BE2C (cell line): Measurements from ENCODE around the gene NRP2.

Experiments used
- DNase-seq: peaks from one replicate; pipeline ENCODE4 v3.0.0-alpha.2; 2020
- H3K27me3 ChIP-seq: fragments of 250-450 bp; sonication (Bioruptor Pico); 2 replicates; pipeline ENCODE4 v1.5.1; 2020; ENCODE audit warnings: mild to moderate bottlenecking
- H3K36me3 ChIP-seq: fragments of 250-450 bp; sonication (Bioruptor Pico); 2 replicates; pipeline ENCODE4 v1.5.1; 2020; ENCODE audit warnings: mild to moderate bottlenecking
- H3K4me1 ChIP-seq: fragments of 250-450 bp; sonication (Bioruptor Pico); 2 replicates; pipeline ENCODE4 v1.5.1; 2020
- H3K4me3 ChIP-seq: 2 replicates; pipeline ENCODE4 v1.5.1; 2011; ENCODE audit warnings: low read depth, low read length
- H3K9me3 ChIP-seq: fragments of 250-450 bp; sonication (Bioruptor Pico); 2 replicates; pipeline ENCODE4 v1.5.1; 2020
- TF ChIP-seq, protein P1 (sequence below): IDR thresholded peaks from 2 replicates; pipeline ENCODE4 v1.5.1; 2012; ENCODE audit warnings: mild to moderate bottlenecking, low read depth, low read length

NRP2 gene

DNA sequence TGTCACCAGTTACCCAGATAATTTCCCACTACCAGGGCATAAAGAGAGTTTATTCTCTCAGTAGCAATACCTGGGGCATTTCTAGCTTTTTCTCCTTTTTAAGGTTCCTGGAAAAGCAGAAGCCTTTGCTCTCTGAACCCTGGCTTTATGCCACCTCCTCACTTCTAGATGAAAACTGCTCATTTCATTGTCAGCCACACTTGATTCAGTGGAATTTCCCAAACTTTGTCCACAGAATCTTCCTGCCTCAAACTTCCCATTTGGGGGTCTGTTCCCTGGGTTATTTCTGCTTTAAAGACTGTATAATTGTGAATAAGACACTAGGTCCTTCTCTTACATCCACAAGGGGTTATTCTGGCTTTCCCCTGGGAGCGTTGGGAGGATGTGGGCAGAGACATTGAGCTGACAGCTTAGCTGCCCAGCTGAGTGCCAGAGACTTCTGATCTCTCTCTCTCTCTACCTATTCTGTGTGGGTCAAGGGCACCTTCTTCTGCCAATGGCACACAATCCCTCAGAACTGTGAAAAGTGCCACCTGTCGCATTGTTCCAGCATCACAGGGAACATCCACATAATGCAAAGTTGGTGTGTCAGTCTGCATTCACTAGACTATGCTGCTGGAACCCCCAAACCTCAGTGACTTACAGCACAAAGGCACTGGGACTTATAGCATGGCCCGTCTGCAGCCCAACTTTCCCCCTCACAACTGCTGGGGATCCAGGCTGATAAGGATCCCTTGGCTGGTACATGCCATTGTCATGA lies 19.9 kb upstream of the NRP2 start:
- H3K27me3 ChIP-seq = no peaks in the 10 kb centered on the region
- H3K4me3 ChIP-seq = no peak overlapping the region
- H3K4me1 ChIP-seq = peaks cover 9% of the 10 kb centered on the region
- TF ChIP-seq, protein P1, sequence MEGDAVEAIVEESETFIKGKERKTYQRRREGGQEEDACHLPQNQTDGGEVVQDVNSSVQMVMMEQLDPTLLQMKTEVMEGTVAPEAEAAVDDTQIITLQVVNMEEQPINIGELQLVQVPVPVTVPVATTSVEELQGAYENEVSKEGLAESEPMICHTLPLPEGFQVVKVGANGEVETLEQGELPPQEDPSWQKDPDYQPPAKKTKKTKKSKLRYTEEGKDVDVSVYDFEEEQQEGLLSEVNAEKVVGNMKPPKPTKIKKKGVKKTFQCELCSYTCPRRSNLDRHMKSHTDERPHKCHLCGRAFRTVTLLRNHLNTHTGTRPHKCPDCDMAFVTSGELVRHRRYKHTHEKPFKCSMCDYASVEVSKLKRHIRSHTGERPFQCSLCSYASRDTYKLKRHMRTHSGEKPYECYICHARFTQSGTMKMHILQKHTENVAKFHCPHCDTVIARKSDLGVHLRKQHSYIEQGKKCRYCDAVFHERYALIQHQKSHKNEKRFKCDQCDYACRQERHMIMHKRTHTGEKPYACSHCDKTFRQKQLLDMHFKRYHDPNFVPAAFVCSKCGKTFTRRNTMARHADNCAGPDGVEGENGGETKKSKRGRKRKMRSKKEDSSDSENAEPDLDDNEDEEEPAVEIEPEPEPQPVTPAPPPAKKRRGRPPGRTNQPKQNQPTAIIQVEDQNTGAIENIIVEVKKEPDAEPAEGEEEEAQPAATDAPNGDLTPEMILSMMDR = no peak
- no peaks in the 10 kb centered on the region for H3K36me3 ChIP-seq
- H3K9me3 ChIP-seq = no peaks in the 10 kb centered on the region
- no peak for DNase-seq

DNA sequence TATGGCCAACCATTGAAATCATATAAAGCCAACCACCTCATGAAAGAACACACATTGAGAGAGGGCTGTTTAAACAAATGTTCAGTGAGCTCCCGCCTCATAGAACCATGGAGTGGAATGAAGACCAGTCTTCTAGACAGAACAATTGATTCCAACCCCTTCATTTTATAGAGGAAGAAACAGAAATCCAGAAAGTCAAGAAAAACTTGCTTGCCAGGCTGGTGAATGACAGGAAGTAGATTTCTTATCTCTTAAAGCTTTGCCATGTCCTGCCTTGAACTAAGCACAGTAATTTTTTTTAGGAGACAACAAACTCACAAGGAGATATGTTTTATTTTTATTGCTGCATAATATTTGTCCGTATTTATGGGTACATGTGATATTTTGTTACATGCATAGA lies 16.5 kb upstream of the NRP2 start:
- no peak for DNase-seq
- Histone ChIP-seq H3K36me3 (no peaks in the 10 kb centered on the region), H3K27me3 (no peaks in the 10 kb centered on the region), H3K4me3 (no peak overlapping the region), H3K9me3 (no peaks in the 10 kb centered on the region), H3K4me1 (peaks cover under 1% of the 10 kb centered on the region)
- TF ChIP-seq, protein P1 = no peak

DNA sequence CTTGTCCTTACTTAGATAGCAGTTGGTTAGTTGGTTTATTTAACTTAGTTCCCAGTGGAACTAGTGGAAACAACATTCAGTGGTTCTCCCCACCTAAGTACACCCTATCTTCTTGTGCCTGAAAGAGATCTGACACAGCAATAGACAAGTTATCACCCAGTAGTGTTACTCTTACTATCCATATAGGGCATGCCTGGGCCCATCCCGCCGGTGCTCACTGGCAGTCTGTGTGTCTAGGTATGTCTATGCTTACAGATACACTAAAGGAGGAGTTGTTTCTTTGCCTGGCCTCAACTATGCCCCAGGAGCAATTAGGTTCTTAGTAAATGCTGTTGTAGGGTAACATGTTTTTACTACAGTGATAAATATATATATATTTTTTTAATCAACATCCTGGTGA lies 12.0 kb upstream of the NRP2 start:
- H3K36me3 ChIP-seq = no peaks in the 10 kb centered on the region
- peaks cover 10% of the 10 kb centered on the region for H3K4me1 ChIP-seq
- no peak overlapping the region for H3K4me3 ChIP-seq
- TF ChIP-seq, protein P1 = no peak
- no peak for DNase-seq
- H3K27me3 ChIP-seq = no peaks in the 10 kb centered on the region
- H3K9me3 ChIP-seq = no peaks in the 10 kb centered on the region

DNA sequence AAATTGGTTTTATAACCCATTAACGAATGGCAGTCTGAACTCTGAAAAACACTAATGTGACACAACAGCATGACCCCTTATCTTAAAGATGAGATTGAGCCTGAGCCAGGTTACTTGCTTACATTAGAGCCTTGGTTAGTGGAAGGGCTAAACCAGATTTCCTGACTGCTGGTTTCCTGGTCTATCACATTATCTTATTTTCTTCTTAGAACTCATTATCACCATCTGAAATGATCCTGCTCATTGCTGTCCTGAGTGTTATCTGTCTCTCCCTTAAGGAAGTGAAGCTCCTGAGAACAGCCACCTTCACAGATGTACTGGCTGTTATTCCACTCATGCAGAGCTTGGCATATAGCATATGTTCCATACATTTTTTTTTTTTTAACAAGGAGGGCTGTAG lies 9.0 kb upstream of the NRP2 start:
- Histone ChIP-seq H3K9me3 (no peaks in the 10 kb centered on the region), H3K4me3 (no peak overlapping the region), H3K4me1 (peaks cover 12% of the 10 kb centered on the region), H3K36me3 (no peaks in the 10 kb centered on the region), H3K27me3 (no peaks in the 10 kb centered on the region)
- TF ChIP-seq, protein P1 = no peak
- no peak for DNase-seq

DNA sequence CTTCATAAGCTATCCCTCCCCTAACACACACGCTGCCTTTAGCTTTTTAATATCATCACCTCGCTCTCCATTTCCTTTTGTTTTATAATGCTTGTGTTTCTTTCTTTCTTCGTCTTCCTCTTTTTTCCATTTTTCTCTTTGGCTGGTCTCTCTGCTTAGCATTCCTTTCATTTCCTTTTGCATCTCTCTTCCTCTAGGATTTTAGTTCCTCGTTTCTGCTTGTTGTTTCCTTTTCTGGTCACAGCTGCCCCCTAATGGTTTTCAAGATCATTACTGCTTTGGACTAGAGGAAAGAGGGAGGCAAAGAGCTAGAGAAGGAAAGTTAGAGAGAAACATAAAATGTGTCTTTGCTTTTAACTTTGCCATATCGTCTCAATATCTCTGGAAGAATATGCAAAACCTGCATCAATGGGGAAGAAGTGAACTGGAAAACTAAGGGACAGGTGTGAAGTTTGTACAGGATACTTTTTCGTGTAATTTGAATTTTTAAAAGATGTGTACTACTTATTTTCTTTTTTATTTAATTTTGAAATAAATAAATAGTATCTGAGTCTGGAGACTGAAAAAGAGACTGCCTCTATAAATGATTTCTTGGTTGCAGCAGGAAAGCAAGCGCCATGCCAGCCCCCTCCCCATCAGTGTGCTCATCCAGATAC lies 6.3 kb upstream of the NRP2 start:
- no peaks in the 10 kb centered on the region for H3K9me3 ChIP-seq
- H3K4me1 ChIP-seq = peaks cover 20% of the 10 kb centered on the region
- TF ChIP-seq, protein P1 = peak; percentile 88
- peak overlapping the region; percentile 3 for H3K4me3 ChIP-seq
- no peaks in the 10 kb centered on the region for H3K27me3 ChIP-seq
- H3K36me3 ChIP-seq = no peaks in the 10 kb centered on the region
- peak; percentile 41 for DNase-seq

DNA sequence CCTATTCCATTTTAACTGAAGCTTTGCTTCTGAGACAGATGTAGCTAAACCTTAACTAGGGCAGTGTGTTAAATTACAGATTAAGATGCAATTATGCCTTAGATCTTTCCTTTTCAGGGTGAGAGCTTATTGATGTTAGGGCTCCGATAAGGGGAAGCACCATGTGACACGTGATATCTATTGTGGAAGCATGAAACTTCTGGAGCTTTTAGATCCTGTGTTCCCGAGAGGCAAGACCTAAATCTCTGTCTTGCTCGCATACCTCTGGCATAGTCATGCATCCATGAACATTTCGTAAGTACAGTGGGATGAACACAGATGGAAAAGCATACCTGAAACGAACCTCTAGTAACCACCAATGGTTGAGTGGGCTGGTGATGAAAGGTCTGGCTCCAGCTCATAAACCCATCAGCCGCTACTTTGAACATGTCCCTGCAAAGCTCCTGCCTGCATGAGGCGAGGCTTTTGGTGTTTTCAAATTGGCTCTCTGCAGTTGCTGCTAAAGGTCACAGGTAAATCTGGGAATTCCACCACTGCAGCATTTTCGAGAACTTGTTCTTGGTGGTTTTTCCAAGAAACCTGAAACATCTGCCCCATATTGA lies 3.7 kb upstream of the NRP2 start:
- Histone ChIP-seq H3K36me3 (no peaks in the 10 kb centered on the region), H3K9me3 (no peaks in the 10 kb centered on the region), H3K4me1 (peaks cover 16% of the 10 kb centered on the region), H3K4me3 (no peak overlapping the region), H3K27me3 (peaks cover 15% of the 10 kb centered on the region)
- DNase-seq = no peak
- TF ChIP-seq, protein P1 = no peak
